ENCODE results near the gene MAP2K7.
A peak's percentile ranks its signal among the peaks of the same experiment; 100 is the strongest.
"Not testable (repeated sequence)": the region's sequence is repeated elsewhere in the genome, so short reads cannot be mapped to it uniquely, and the experiment has no call there.

The MAP2K7 gene

DNA sequence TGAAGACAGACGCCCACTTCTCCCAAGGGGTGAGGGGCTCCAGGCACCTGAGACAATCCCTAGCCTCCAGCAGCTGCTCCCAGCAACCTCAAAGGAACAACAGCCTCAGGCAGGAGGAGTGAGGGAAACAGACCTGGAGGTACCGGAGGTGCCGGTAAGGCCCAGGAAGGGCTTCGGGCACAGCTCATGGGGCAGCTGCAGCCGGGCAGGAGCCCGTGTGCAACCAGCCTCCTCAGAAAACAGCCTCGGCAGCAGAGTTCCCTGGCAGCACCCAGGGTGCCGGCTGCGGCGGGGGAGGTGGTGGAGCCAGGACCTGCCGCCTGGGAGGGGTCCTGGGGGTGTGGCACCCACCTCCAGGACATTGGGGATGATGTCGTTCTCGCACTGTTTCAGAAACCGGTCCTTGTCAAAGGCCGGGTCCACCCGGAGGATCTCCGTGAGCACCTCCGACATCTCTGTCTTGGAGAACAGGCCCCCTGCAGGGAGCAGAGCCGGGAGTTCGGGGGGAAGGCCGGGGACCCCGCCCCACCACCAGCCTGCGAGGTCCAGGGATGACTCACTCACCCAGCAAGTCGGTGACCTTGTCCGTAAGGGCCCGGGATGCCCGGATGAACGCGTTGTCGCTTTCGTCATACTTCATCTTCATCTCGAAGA, 28.7 kb downstream of the MAP2K7 start:
- no peak for DNase-seq

DNA sequence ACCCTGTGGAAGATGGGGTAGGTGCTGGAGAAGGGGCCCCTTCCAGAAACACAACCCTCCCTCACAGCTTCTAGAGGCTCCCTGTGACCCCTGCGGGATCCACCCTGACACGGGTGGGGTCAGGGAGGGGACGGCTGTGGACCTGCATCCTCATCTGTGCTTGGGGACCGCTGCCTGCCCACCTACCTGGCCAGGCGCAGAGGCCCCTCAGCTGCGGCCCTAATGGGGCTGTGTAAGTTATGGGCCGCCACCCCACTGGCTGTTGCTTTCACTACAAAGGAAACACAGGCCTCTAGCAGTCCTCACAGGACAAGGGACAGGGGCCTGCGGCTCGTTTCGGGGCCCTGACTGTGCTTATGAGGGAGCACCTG, 29.2 kb downstream of the MAP2K7 start:
- no peak for DNase-seq

DNA sequence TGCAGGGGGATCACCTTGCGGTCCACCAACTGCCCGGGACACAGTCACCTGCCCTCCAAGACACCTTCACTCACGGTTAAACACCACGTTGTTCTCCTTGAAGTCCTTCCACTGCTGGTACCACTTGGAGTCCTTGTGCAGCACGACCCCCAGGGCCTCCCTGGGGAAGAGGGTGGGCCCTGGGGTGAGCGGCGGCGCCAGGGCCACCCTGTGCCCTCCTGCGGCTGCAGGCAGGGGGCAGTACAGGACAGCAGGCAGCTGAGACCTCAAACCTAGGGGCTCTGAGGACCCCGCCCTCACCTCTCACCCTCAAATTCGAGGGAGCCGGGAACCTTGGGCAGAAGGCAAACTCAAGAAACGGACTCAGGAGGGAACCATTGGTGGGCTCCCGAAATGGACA, 29.7 kb downstream of the MAP2K7 start:
- no peak for DNase-seq

GRCh38 chr19:7933828-7934725, 30.4 kb downstream of the MAP2K7 start:
- no peak for DNase-seq

GRCh38 chr19:7934766-7935165, 31.1 kb downstream of the MAP2K7 start:
- DNase-seq = no peak

- DNase-seq = no peak
These were observed 37.2 kb downstream of the MAP2K7 start for GRCh38 chr19:7940841-7941240.

DNA sequence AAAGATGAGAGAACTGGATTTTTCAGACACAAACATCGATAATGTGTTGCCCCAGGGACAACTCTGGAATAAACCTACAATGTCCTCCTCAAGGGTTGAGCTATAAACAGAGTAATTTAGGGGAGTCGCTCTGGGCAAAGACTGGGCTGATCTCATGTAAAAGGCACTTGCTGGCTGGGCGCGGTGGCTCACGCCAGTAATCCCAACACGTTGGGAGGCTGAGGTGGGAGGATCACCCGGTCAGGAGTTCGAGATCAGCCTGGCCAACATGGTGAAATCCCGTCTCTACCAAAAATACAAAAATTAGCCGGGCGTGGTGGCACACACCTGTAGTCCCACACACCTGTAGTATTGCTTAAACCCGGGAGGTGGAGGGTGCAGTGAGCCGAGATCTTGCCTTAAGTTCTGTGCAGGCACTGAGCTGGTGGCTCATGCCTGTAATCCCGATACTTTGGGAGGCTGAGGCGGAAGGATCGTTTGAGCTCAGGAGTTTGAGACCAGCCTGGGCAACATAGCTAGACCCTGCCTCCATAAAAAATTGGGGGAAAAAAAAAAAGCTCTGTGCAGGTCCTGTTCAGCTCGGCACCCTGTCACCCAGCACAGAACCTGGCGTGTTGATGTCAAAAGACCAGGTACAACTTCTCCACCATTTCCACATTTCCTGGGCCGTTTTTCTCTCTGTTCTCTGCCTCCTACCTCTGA, 38.4 kb downstream of the MAP2K7 start:
- DNase-seq = no peak

GRCh38 chr19:7942981-7943443, 39.3 kb downstream of the MAP2K7 start:
- no peak for DNase-seq

- peak; percentile 99 for DNase-seq
These were observed 39.9 kb downstream of the MAP2K7 start, which contains the start of gene TIMM44 for GRCh38 chr19:7943444-7944176. TSS of gene TIMM44 (minus strand) at chr19:7943666. CDS start at chr19:7943651, 15 bp downstream.

- peak; percentile 67 to 86 for DNase-seq
These were observed 40.6 kb downstream of the MAP2K7 start for GRCh38 chr19:7944177-7944761.

DNA sequence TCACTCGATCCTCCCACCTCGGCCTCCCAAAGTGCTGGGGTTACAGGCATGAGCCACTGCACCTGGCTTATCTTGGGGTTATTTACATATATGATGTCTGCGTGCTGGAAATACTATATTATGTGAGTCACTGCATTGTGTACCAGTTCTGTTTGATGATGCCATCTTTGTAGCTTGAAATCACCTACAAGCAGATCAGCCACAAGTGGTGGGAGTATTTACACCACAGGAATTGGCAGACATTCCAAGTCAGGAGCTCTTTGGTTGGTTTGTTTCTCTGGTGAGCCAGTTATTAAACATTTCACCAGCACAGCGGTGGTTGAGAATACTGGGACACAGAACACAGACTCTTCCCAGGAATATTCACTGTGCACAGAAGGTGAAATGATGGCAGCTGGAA, 44.3 kb downstream of the MAP2K7 start:
- DNase-seq = no peak

DNA sequence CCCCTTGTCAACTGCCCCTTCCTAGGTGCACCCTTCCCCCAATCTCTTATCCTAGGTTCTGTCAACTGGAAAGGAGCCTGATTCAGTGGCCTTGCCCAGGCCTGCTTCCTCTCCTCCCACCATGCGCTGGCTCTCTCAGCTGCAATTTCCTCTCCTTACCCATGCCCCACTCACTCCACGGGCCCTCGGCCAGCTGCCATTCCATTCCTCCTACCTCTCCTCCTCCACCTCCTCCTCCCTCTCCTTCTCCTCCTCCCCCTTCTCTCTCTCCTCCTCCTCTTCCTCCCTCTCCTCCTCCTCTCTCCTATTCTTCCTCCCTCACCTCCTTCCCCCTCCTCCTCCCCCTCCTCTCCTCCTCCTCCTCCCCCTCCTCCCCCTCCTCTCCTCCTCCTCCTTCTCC, 49.4 kb downstream of the MAP2K7 start:
- no peak for DNase-seq

GRCh38 chr19:7953576-7953975, 49.9 kb downstream of the MAP2K7 start:
- no peak for DNase-seq

GRCh38 chr19:7955696-7956095, 52.0 kb downstream of the MAP2K7 start:
- DNase-seq = no peak

DNA sequence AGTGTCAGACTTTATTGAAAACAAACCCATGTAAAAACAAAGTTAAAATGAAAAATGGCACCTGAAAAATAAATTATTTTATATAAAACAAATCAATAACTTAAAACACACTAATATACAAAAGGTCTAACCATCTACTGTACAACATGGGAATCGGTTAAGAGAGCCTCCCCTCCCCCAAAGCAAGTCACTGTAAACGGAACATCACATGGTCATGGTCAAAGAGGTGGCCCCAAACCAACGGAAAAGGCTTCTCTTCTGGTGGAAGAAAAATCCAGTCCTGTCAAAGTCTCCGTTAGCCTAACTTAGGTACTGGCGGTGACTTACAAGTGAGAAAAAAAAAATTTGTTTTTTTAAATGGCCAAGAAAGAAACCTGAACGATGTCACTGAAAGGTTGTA, 55.5 kb downstream of the MAP2K7 start:
- no peak for DNase-seq

- DNase-seq = not testable (repeated sequence)
These were observed 57.4 kb downstream of the MAP2K7 start for GRCh38 chr19:7961082-7961481.

DNA sequence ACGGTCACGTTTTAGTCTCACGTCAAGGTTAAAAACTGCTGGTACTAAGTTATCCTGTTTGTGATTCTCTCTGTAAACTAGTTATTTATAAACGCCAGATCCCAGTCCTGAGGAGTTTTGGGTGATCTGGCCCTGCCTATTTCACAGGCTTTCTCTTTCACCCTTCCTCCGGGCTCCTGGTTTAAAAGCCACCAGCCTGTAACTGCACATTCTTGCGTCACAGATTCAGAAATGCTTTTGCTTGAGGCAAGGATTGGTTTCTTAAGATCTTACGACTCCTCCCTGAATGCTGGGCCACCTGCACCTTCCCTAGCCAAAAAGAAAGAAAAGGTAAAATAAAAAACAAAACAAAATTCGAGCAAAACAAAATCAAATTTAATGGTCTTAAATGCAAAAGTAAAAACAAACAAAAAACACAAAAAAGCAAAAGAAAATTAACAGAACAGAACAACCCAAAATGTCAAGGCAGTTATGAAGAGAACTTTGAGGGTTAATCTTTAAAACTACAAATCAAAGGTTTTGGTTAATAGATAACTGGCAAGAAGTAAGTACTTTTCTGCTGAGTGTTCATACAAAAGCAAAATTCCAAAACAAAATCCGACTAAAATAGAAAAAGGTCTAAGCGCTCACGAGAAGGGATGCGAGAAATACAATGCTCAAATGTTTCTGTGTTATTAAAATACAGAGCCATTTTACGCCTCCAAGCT, 58.4 kb downstream of the MAP2K7 start:
- no peak for DNase-seq

DNA sequence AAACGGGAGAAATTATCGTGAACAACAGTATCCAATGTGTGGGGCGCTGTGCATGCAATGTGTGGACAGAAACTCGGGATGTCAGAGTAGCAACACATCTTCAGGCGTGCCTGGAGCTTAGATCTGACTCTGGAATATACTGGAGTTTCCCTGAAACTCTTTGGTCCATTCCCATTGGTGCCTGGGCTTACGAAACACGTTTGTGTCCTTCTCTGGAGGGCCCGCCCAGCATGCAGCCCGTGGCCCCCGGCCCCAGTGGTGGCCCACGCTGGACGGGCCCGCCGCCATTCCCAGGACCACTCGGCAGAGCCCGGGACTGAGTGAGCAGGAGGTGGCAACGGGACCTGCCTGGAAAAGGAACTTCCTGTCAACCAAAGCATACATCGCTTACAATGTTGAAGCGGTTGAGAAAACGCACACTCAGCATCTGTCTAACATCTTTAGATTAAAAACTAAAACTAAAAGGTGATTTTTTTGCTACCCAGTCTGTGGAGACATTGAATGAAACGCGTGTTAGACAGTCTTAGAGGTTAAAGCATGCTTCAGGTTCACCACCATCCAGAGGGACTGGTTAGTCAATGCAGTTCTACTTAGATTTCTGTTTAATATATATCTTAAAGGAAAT, 59.1 kb downstream of the MAP2K7 start:
- no peak for DNase-seq

GRCh38 chr19:7963566-7963965, 59.9 kb downstream of the MAP2K7 start:
- no peak for DNase-seq
